HL-60/S4 treated with phorbol 12-myristate 13-acetate at 8.2 ng/mL for 4 days and 3 days (cell line): Measurements from ENCODE around the gene N4BP2L2.

Experiments used
- in situ Hi-C: fragments of 300-500 bp; cut with MboI; formaldehyde crosslinking; loops from 2 replicates; pipeline ENCODE4 v1.15.0; 2022; ENCODE audit warnings: low sequenced_read_pairs

The N4BP2L2 gene

GRCh38 chr13:32535115-32535514 lies 3.5 kb downstream of the N4BP2L2 start:
- in situ Hi-C loops: no loop called here

GRCh38 chr13:32530841-32531253 lies 7.7 kb downstream of the N4BP2L2 start:
- in situ Hi-C loops: no loop called here

- in situ Hi-C loops: no loop called here
Observed at GRCh38 chr13:32528358-32528757, 10.2 kb downstream of the N4BP2L2 start.

- in situ Hi-C loops: no loop called here
Observed at GRCh38 chr13:32527151-32527550, 11.4 kb downstream of the N4BP2L2 start.

- in situ Hi-C loops: no loop called here
Observed at GRCh38 chr13:32525766-32526165, 12.8 kb downstream of the N4BP2L2 start.

GRCh38 chr13:32515246-32515645 lies 23.3 kb downstream of the N4BP2L2 start:
- in situ Hi-C loops: no loop called here

GRCh38 chr13:32511482-32511881 lies 27.1 kb downstream of the N4BP2L2 start:
- in situ Hi-C loops: no loop called here

GRCh38 chr13:32504876-32505275 lies 33.7 kb downstream of the N4BP2L2 start:
- in situ Hi-C loops: no loop called here

- in situ Hi-C loops: no loop called here
Observed at GRCh38 chr13:32504263-32504662, 34.3 kb downstream of the N4BP2L2 start.

GRCh38 chr13:32503727-32504126 lies 34.9 kb downstream of the N4BP2L2 start:
- in situ Hi-C loops: no loop called here

- in situ Hi-C loops: no loop called here
Observed at GRCh38 chr13:32501064-32501463, 37.5 kb downstream of the N4BP2L2 start.

GRCh38 chr13:32499538-32500210 lies 38.9 kb downstream of the N4BP2L2 start:
- in situ Hi-C loops: no loop called here

- in situ Hi-C loops: no loop called here
Observed at GRCh38 chr13:32497589-32497988, 41.0 kb downstream of the N4BP2L2 start.

GRCh38 chr13:32496599-32497160 lies 41.9 kb downstream of the N4BP2L2 start:
- in situ Hi-C loops: no loop called here

- in situ Hi-C loops: no loop called here
Observed at GRCh38 chr13:32495841-32496240, 42.8 kb downstream of the N4BP2L2 start.

GRCh38 chr13:32495429-32495828 lies 43.2 kb downstream of the N4BP2L2 start:
- in situ Hi-C loops: no loop called here

GRCh38 chr13:32491028-32491427 lies 47.6 kb downstream of the N4BP2L2 start:
- in situ Hi-C loops: no loop called here

GRCh38 chr13:32476892-32477291 lies 61.7 kb downstream of the N4BP2L2 start:
- in situ Hi-C loops: no loop called here

GRCh38 chr13:32476021-32476731 lies 62.4 kb downstream of the N4BP2L2 start:
- in situ Hi-C loops: no loop called here

- in situ Hi-C loops: no loop called here
Observed at GRCh38 chr13:32474999-32475792, 63.4 kb downstream of the N4BP2L2 start.

- in situ Hi-C loops: no loop called here
Observed at GRCh38 chr13:32473650-32474049, 64.9 kb downstream of the N4BP2L2 start.
